AG08395 (cell line): ENCODE measurements around the gene NAXE.
A peak's percentile ranks its signal among the peaks of the same experiment; 100 is the strongest.
"Not testable (repeated sequence)": the region's sequence is repeated elsewhere in the genome, so short reads cannot be mapped to it uniquely, and the experiment has no call there.

ENCODE experiments used
- DNase-seq: peaks from one replicate; pipeline ENCODE4 v3.0.0; 2012; ENCODE audit warnings: mixed read lengths, low spot score

NAXE gene

DNA sequence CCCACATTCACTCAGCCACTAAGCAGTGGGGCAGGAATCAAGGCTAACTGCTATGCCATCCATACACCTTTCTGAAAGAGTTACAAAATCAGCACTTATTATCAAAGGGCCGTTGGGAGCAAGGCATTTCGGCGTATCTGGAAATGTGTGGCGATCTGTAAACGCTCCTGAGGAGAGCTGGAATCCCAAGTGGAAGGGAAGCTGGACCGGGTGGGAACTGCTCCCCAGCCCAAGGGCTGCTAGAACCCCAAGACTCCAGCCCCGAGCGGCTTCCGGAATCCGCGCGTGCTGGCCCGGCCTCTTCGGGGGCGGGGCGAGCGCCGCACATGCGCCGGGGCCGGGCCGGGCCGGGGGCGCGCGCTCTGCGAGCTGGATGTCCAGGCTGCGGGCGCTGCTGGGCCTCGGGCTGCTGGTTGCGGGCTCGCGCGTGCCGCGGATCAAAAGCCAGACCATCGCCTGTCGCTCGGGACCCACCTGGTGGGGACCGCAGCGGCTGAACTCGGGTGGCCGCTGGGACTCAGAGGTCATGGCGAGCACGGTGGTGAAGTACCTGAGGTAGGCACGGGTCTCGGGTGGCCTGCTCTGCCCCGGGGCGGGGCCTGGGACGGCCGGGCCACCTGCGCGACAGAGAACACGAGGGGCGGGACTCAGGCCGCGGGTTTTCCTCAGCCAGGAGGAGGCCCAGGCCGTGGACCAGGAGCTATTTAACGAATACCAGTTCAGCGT lies at the start of gene NAXE:
Gene NAXE (plus strand): TSS at position 345 of the 726 bp plus-strand sequence. CDS start 29 bp downstream, at position 374.
- DNase-seq = peak; percentile 92

DNA sequence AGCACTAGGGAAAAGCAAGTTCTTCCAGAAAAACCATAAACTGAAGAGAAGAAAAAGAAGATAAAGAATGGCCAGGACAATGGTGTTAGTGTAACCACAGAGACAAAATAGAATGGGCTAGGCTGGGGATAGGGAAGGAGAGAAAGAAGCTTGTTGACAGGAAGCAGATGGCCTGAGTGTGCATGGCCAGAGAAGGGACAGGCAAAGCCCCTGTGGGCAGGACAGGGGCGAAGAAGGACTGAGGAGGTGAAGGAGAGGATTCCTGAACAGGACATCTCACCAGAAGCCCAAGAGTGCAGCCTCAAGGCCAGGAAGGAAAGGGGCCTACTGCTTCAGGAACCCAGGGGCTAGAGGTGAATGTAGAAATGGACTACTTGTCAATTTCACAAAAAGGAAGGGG lies 48.5 kb upstream of the NAXE start:
- no peak for DNase-seq

DNA sequence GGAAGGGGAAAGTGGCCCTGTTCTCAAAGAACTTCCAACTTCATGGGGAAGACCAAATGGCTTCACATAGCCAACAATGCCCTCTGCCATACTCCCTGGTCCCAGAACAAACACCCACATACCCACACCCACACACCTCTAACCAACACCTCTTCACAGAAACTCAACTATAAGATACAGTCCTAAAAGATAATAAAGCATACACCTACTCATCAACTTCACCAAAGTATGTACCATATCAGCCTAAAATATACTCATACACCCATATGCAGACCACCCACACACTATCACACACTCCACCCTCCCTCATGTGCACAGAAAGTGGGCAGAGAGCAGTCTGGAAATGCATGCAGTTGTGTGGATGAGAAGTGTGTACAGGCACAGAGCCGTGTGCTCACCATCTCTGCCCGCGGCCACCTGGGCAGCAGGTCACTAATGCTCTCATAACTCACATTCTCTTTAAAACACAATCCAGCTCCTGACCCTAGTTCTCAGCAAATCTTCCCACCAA lies 46.9 kb upstream of the NAXE start:
- DNase-seq = no peak

DNA sequence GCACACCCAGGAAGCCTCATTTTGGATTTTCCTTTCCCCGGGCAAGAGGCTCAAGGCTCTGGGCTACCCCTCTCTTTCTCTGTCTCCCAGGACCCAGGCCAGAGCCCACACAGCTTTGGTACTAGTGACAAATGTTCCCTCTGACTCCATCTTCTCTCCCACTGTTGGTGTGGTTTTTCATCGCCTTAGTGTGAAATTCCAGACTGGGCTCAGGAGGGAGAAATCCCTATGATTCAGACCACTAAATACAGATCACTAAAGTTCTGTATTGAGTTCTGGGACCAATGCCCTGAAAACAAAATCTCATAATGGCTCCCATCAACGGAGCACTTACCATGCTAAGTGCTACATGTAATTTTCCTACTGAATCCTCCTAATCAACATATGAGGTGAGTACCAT lies 45.3 kb upstream of the NAXE start:
- DNase-seq = no peak

DNA sequence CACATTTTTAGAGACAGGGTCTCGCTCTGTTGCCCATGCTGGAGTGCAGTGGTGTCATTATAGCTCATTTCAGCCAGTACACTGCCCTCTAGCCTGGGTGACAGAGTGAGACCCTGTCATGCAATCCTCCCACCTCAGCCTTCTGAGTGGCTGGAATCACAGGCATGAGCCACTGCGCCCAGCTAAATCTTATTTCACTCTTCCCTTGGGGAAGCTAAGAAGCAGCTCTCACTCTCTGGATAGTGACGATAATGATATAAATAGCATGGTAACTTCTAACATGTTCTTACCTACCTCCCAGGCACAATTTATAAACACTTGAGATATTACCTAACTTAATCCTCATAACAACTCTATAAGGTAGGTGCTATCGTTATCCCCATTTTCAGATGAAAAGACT lies 44.1 kb upstream of the NAXE start:
- no peak for DNase-seq

DNA sequence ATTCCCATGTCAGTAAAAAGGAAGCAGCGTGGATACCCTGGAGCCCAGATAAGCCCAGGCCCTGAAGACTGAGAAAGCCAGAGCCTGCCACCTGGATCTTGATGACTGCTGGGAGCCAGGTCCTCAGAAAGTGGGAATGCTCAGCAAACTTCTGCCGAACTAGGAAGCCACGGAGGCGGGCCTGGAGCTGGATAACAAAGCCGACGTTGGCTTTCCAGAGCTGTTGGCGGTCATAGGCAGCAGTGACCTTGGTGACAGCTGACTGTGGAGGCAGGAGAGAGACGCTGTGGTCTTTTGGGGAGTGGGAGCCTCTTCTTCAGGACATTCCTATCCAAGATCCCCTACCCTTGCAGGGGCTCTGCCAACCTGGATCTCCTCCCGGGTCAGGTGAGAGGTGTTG lies 43.6 kb upstream of the NAXE start:
- no peak for DNase-seq

DNA sequence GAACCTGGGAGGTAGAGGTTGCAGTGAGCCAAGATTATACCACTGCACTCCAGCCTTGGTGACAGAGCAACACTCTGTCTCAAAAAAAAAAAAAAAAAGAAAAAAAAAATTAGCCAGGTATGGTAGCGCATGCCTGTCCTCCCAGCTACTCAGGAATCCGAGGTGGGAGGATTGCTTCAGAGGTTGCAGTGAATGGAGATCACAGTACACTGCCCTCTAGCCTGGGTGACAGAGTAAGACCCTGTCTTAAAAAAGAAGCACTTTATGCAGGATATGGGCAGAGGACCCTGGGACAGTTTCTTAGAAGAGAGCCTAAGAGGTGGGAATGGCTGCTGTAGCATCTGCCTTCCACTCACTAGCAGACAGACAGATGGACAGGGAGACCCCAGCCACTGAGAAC lies 42.2 kb upstream of the NAXE start:
- no peak for DNase-seq

DNA sequence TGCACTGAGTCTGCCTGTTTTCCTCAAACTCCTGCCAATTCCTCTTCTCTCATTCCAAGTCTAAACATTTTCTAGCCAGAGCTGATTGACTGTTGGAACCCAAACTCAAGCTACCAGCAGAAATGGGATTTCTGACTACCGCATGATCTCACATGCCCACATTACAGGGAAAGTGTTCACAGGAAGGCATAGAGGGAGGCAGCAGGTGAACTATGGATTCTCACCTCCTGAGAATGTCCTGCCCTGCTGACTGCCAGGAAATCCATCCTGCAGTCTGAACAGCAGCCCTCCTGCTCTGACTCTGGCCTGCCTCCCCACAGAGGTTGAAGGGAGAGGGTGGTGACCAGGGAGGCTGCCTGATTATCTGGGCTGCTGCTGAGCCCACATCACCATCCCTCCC lies 41.7 kb upstream of the NAXE start:
- no peak for DNase-seq

DNA sequence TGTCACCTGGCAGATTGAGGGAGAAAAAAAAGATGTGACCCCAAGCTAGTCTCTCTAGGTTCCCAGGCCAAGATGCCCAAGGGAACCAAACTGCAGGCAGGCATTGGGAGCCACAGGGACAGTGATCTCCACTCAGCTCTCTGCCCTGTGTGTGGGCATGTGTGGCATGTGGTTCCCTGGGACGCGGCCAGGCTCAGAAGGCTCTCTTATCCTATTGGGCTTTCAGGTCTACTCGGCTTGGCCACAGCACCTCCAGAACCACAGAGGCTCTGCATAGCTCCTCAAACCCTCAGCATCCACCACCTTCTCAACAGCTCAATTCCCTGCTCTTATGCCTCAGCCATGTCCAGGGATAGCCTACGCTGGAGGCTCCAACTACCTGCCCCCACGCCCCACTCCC lies 41.2 kb upstream of the NAXE start:
- DNase-seq = no peak

DNA sequence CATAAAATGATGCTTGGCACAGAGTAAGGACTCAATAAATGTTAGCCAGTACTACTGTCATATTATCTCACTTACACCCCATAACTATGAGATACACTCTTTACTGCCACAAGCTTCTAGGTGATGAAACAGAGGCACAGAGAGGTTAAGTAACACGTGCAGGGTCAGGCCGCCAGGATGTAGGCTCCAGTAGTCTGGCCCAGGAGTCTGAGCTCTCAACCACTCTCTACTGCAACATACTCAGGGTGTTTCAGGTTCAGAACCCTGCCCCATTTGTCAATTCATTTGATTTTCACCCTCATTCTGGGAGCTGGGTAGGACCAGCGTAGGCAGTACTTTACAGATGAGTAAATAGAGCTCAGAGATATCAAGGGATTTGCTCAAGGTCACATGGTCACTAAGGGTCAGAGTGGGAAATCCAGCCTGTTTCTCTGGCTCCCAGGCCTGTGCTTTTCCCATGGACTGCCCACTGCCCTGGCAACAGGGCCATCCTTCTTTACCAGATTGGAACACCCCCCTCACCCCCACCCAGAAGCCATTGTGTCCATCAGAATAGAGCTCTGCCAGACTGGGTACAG lies 40.4 kb upstream of the NAXE start:
- no peak for DNase-seq

DNA sequence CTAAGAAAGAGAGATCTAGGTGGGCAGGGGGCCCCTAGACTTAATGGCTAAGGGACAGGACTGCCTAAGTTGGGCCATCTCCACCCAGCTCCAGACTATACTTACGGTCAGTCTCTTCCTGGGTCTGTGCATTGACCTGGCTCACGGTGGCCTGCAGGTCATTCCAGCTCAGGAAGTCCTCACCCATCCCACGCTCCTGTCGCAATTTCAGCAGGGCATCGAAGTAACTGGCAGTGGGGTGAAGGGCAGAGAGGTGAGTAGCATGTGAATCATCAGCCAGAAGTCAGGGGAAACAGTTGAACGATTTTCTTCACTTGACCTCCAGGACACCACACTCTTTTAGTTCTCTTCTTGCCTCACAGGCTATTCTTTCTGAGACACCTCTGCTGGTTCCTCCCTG lies 39.7 kb upstream of the NAXE start:
- no peak for DNase-seq

DNA sequence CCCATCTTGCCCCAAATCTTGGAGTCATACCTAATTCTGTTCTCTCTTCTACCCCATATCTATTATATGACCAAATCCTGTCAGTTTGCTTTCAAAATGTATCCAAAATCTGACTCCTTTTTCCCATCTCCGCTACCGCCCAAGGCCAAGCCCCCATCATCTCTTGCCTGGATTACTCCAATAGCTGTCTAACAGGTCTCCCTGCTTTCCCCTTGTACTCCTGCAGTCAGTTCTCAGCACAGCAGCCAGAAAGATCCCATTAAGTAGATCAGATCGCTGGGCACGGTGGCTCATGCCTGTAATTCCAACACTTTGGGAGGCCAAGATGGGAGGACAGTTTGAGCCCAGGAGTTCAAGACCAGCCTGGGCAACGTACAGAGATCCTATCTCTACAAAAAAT lies 39.1 kb upstream of the NAXE start:
- no peak for DNase-seq

DNA sequence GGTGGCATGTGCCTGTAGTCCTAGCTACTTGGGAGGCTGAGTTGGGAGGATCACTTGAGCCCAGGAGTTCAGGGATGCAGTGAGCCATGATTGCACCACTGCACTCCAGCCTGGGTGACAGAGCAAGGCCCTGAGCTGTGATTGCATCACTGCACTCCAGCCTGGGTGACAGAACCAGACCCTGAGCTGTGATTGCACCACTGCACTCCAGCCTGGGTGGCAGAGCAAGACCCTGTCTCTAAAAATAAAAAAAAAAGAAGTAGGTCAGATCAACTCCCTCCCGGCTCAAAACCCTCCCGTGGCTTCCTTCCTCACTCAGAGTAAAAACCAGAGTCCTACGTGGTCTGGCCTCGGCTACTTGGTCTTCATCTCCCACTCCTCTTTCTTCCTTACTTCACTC lies 38.6 kb upstream of the NAXE start:
- DNase-seq = not testable (repeated sequence)

DNA sequence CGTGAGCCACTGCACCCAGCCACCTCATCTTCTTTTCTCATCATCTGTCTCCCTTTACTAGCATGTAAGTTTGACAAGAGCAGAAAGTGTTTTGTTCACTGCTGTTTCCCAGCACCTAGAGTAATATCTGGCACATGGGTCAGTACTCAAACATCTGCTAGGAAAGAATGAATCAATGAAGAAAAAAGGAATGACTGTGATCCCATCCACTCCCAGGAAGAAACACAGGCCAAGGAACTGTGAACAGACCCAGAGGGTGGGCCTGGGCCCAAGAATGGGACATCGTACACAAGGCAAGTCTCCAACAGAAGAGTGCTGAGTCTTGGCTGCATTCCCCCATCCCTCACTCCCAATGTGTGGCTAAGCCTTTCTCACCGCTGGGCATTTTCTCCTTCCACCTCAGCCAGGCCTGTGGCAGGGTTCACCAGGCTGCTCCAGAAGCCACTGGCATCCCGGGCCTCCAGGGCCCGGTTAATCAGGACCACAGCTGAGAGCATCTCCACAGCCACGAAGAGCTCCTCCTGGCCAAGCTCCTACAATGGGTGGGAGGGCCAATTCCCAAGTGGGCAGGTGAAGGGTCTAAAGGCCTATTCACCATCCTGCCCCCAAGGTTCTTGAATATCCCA lies 37.6 kb upstream of the NAXE start:
- no peak for DNase-seq

DNA sequence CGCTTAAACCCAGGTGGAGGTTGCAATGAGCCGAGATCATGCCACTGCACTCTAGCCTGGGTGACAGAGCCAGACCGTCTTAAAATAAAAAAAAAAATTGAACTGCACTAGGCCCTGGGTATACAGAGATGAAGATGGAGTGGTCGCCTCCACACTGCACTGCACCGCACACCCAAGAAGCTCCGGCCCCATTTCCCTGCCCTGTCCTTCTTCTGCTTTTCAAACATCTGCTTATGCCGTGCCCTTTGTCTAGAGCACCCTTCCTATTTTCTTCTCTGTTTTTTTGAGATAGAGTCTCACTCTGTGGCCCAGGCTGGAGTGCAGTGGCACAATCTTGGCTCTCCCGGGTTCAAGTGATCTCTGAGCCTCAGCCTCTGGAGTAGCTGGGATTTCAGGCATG lies 36.6 kb upstream of the NAXE start:
- DNase-seq = no peak

DNA sequence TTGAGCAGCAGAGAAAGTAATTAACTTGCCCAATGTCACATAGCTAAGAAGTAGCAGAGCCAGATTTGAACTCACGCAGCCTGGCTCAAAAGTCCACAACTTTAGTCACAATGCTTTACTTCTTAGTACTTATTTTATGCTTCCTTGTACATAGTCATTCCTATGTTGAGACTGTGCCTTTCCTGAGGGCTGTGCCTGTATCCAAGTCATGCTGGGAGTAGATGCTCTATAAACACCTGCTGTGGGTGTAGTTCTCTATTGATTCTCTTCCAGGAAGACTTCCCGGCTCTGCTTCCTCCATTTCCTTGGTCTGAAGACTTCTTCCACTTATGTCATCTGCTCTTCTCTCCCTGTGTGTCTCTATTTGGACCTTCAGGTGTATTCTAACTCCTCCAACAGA lies 35.9 kb upstream of the NAXE start:
- no peak for DNase-seq

DNA sequence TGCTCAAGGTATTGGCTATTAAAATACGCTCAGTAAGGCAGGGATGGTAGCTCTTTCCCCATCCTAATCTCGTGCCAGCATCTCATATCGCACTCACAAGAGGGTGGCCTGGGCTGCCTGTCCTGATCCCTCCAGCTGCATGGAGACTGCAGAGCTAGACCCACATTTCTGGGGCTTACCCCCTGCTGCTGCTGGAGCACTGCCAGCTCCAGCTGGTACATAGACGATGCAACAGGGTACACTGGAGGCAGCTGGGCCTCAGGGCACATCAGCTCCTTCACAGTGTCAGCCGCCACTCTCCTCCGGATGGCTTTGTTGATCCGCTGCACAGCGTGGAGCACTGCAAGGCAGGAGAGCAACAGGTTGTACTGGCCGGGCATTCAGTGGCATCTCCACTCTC lies 35.2 kb upstream of the NAXE start:
- DNase-seq = no peak

DNA sequence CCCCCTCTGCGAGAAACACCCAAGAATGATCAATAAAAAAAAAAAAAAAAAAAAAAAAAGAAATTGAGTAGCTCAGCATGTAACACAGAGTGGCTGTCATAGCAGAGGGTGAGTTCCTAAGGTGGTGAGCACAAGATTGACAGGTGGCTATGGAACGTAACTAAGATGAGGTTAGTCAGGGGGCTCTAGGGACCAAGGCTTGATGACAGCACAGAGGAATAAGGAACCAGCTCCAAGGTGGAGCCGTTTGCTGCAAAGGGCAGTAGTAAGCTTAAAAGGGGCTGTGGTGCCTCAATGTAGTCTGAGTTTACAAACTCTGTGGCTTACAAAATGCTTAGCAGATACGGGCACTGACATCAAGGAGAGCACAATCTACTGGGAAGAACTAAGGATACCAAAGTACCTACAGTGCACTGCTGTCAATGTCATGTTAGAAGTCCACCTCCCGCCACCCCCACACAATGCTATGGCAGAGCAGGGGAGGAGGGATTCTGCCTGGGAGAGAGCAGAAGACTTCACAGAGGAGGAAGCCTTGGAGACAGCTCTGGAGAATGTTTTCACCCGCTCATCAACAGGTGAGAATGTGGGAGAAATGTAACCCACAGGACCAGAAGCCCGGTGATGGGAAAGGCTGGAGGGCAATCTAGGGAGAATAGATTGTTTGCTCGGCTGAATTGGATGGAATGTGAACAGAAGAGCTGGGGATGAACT lies 32.3 kb upstream of the NAXE start:
- no peak for DNase-seq

DNA sequence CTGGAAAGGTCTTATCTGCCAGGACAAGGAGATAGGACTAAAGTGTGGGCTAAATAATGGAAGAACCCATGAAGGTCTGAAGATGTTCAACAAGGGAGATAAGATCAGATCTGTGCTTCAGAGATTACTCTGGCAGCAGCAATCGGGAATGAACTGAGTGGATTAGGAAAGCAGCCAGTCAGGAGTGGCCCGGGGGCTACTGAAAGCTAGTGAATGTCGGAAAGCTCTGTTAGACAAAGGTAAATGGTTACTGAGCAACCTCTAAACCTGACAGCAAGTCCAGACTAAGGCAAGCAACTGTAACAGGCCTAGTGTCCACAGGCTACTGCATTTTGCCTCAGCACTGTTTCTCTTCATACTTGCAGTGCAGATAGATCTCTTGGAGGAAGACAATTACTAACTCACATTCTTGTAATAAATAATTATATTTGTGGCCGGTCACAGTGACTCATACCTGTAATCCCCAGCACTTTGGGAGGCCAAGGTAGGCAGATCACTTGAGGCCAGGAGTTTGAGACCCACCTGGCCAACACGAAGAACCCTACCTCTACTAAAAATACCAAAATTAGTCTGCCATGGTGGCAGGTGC lies 31.7 kb upstream of the NAXE start:
- no peak for DNase-seq

DNA sequence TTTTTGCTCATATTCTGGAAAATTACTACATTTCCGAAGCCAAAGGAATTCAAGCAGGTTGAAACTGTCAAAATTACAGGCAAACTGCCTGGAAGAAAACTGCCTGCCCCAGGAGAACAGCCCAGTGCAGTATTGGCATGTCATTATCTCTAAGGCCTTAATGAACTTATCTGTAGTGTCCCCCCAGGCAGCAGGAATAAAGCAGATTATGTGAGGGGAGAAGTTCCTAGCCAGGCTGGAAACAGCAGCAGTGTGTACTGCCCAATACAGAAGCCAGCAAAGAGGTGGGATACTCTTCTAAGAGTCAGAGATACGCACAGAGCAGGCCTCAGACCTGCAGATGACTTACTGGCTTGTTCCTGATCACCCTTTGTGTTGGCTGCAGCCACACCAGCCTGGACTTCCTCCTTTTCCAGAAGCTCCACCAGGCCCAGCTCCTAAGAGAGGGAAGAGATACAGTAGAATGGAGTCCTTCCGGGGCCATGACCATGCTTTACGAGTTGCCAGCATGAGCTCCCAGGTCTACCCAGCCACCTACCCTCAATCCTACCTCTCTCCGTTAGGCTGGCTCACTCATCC lies 30.9 kb upstream of the NAXE start:
- no peak for DNase-seq

DNA sequence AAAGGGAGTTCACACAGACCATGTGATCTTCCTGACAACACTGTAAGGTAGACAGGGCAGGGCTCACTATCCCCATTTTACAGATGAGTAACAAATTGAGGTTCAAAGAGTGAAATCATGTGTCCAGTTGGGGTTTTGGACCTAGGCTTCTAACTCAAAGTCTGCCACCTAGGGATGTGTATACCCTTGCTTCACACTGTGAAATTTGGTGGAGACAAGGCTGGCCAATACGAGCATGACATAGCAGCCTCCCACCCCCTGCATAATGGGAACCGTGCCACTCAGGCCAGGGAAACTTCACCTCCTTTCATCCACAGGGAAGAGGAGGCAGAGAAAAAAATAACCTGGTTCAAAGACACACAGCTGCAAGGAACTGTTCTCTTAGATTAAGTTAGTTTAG lies 26.1 kb upstream of the NAXE start:
- DNase-seq = no peak

DNA sequence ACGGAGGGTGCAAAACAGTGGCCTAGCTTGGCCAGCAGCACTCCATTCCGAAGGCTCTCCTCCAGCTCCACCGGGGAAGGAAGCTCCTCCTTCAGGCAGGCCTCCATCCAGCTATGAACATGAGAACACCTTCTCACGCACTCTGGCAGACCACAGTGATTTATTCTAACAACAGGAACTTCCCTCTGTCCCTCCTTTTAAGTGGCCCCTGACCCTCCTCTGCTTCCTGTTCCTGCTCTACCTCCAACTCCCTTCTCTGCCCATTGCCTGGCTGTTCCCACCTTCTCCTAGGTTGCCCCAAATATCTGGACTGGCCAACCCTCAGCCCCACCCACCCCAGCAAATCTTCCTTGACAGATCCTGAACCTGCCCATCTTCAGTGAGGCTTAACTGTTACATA lies 25.1 kb upstream of the NAXE start:
- DNase-seq = no peak
